Vagina (tissue), 2 donors: Measurements from ENCODE around the gene LAMC3.

Experiments
- CTCF ChIP-seq, 3 experiments: fragments of 450-650 bp in 2 of 3; fragments of 200-600 bp in 1 of 3; sonication (generic) in 1 of 3; IDR thresholded peaks; one replicate each; pipeline ENCODE4 v1.5.1; 2017 to 2019; ENCODE audit warnings: antibody characterized with exemption in 3 of 3, mild to moderate bottlenecking in 2 of 3, moderate library complexity in 2 of 3
- POLR2A ChIP-seq, 2 donors: fragments of 450-650 bp; IDR thresholded peaks; one replicate each; pipeline ENCODE4 v1.6.1; 2017; ENCODE audit warnings: antibody characterized with exemption in 2 of 2, mild to moderate bottlenecking in 2 of 2, moderate library complexity in 2 of 2

GRCh38 chr9:131069699-131070098 lies 60.7 kb downstream of the LAMC3 start:
- TF ChIP-seq CTCF (IDR thresholded peaks at IDR 0.05) (no peak), POLR2A (IDR thresholded peaks at IDR 0.05) (no peak)
